ENCODE data around the gene ABHD15. TPM values are rescaled to one million over a fixed set of nuclear protein-coding genes. Genes with fewer than 3 reads are reported as not detected.

ABHD15 gene
- total RNA-seq, 2 experiments from 2014 or later, result 8.6 to 8.8 TPM

DNA sequence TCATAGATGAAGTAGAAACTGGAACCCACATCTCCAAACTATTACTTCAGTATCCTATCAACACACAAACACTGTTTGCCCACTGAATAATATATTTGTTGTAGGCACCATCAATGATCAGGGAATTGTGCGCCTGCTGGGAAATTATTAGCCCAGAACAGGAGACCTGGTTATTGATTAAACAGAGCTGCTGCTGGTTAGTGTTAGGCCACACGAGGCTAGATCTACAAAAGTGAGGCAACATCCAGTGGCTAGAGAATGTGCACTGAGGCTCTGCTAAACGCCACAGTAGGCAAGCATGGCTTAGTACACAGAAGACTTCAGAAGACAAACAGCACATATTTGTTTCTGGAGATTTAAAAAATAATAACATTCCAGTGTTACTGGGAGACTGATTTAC is 11.0 kb downstream of the ABHD15 start:
- Mint-ChIP-seq H3K4me1 (peaks cover 8% of the 10 kb centered on the region), H3K9me3 (no peaks in the 10 kb centered on the region), H3K36me3 (peaks cover 4% of the 10 kb centered on the region), H3K27ac (no peak overlapping the region), H3K4me3 (no peak overlapping the region), H3K27me3 (peaks cover 3% of the 10 kb centered on the region)
- no peak for DNase-seq

DNA sequence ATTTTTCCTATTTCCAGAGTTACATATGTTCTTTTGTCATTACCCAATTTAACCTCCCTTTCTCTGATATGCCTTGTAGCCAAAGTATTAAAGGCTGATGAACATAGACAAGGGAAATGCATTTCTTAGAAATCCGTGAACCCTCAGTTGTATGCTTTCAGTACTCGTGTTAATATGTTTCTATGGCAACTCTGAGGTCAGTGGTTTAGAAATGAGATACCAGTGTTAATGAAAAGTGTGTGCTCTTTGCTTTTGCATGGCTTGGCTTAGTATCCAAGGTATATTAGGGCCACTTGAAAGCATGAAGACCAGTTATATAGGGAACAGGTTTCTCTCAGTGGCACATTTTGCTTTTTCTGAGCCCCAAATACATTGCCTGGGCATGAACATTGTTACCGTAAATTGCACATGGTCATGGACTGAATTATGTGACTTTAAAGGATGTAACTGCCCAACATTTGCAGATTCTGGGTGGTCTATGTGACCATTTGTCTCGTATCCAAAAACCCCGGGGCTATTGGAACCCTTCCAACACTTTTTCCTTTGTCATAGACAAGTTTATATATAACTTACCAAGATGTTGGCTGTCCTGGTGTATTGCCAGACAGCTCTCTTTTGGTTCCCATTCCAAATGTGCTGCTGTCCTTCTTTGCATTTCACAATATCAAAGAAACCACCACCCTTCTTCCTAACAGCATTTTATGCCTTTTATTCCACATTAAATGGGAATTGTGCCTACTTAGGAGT is 17.5 kb downstream of the ABHD15 start:
- Mint-ChIP-seq H3K4me1 (peaks cover 6% of the 10 kb centered on the region), H3K36me3 (no peaks in the 10 kb centered on the region), H3K4me3 (no peak overlapping the region), H3K27me3 (no peaks in the 10 kb centered on the region), H3K9me3 (no peaks in the 10 kb centered on the region), H3K27ac (no peak overlapping the region)
- DNase-seq, result no peak

DNA sequence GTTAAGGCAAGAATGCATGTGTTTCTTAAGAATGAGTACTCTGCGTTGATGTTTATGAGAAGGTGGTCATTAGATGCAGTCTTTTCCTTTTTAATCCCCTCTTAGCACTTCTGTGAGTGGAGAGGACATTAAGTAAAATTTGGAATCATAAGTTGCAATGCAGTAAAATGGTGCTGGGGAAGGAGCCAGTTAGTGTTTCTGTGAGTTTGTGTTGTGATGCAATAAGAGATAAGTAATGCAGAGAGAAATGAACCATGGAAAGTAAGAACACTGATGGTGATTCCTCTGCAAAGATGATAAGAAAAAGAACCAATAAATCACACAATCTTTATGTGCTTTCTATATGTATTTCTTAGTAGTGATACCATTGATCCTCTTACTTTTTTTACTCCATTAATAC is 20.0 kb downstream of the ABHD15 start:
- no peak for DNase-seq
- H3K27me3 Mint-ChIP-seq, result no peaks in the 10 kb centered on the region
- H3K4me3 Mint-ChIP-seq, result no peak overlapping the region
- H3K4me1 Mint-ChIP-seq, result peaks cover 6% of the 10 kb centered on the region
- peaks cover 4% of the 10 kb centered on the region for H3K36me3 Mint-ChIP-seq
- H3K9me3 Mint-ChIP-seq, result no peaks in the 10 kb centered on the region
- no peak overlapping the region for H3K27ac Mint-ChIP-seq

DNA sequence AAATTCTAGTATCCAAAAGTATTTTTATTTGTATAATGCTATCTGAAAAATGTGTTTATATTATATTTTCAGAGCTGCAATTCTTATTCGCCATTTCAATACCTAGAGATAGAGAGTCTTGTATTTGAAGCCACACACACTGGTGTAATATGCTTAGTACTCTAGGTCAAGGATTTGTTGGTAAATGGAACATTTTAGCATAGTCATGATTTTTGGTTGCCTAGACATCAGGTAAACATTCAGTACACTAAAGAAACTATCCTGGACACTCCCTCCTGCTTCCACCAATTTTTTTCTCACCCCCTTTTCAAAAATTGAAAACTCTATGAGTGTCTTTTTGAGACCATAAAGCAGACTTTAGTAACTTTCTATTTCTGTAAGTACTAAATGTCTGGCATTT is 20.8 kb downstream of the ABHD15 start:
- Mint-ChIP-seq H3K9me3 (no peaks in the 10 kb centered on the region), H3K4me3 (no peak overlapping the region), H3K4me1 (peaks cover 6% of the 10 kb centered on the region), H3K27me3 (no peaks in the 10 kb centered on the region), H3K27ac (no peak overlapping the region), H3K36me3 (peaks cover 4% of the 10 kb centered on the region)
- DNase-seq, result no peak

DNA sequence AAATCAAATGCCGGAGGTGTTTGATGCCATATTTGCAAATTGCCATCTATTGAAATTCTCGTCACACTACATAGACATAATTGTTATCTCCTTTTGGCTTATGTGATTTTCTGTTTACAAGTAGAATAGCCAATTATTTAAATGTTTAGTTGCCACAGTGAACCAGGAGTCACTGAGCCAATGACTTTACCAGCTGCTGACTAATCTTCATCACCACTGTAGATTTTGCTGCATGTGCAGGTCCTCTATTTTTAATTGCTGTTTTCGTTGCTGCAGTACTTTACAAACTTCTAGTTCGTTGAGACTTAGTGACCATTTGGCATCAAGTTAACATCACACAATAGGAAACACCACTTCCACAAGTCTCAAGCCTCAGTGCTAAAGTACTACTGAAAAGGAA is 22.8 kb downstream of the ABHD15 start:
- H3K9me3 Mint-ChIP-seq, result no peaks in the 10 kb centered on the region
- H3K36me3 Mint-ChIP-seq, result peaks cover 5% of the 10 kb centered on the region

DNA sequence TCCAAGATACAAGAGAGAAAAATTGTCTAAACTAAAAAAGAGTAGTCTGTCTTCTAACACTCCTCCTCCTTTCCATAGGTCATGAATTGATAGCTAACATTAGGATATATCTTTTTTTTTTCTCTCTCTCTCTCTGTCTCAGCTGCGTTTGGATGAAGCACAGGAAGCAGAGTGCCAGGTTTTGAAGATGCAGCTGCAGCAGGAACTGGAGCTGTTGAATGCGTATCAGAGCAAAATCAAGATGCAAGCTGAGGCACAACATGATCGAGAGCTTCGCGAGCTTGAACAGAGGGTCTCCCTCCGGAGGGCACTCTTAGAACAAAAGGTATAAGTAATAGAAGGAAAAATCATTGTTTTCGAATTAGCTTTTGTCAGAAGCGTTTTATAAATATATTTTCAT is 32.9 kb downstream of the ABHD15 start:
- H3K4me1 Mint-ChIP-seq, result no peaks in the 10 kb centered on the region
- peaks cover 9% of the 10 kb centered on the region for H3K36me3 Mint-ChIP-seq
- no peak for DNase-seq
- no peak overlapping the region for H3K4me3 Mint-ChIP-seq
- H3K9me3 Mint-ChIP-seq, result no peaks in the 10 kb centered on the region
- no peaks in the 10 kb centered on the region for H3K27me3 Mint-ChIP-seq
- no peak overlapping the region for H3K27ac Mint-ChIP-seq

More for the DNA sequence above, 22.8 kb downstream of the ABHD15 start:
- Mint-ChIP-seq H3K27ac (no peak overlapping the region), H3K27me3 (no peaks in the 10 kb centered on the region), H3K4me1 (peaks cover 3% of the 10 kb centered on the region), H3K4me3 (no peak overlapping the region)
- DNase-seq, result no peak

DNA sequence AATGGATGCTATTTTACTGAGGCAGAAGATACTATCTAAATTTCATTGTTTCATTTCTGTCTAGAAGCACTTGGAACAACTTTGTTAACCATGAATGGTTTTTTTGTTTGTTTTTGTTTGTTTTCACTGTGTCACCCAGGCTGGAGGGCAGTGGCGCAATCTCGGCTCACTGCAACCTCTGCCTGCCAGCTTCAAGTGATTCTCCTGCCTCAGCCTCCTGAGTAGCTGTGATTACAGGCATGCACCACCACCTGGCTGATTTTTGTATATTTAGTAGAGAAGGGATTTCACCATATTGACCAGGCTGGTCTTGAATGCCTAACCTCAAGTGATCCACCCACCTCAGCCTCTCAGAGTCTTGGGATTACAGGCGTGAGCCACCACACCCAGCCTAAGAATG is 40.5 kb downstream of the ABHD15 start:
- H3K36me3 Mint-ChIP-seq, result no peaks in the 10 kb centered on the region
- H3K9me3 Mint-ChIP-seq, result no peaks in the 10 kb centered on the region
- H3K4me3 Mint-ChIP-seq, result no peak overlapping the region

DNA sequence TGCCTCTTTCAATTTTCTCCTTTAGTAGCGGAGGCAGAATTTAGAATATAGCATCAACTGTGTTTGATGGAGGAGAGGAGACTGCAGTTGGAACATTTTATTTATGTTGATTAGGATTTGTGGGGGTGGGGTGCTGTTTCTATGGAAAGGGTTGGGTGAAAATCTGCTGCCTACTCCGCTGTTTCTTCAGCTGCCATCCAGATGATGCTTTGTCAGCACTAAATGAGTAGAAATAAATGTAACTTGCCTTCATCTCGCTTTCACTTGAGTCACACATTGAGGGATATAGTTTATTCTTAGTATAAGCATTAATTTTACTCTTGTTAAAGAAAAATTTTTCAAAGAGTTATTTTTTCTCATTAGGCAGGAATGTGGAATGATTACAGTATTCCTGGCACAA is 42.1 kb downstream of the ABHD15 start:
- no peak for DNase-seq
- Mint-ChIP-seq H3K4me1 (no peaks in the 10 kb centered on the region), H3K27me3 (no peaks in the 10 kb centered on the region), H3K36me3 (peaks cover 1% of the 10 kb centered on the region), H3K9me3 (no peaks in the 10 kb centered on the region), H3K4me3 (no peak overlapping the region), H3K27ac (no peak overlapping the region)

More for the DNA sequence above, 40.5 kb downstream of the ABHD15 start:
- no peaks in the 10 kb centered on the region for H3K27me3 Mint-ChIP-seq
- no peak for DNase-seq
- H3K27ac Mint-ChIP-seq, result no peak overlapping the region
- H3K4me1 Mint-ChIP-seq, result no peaks in the 10 kb centered on the region

DNA sequence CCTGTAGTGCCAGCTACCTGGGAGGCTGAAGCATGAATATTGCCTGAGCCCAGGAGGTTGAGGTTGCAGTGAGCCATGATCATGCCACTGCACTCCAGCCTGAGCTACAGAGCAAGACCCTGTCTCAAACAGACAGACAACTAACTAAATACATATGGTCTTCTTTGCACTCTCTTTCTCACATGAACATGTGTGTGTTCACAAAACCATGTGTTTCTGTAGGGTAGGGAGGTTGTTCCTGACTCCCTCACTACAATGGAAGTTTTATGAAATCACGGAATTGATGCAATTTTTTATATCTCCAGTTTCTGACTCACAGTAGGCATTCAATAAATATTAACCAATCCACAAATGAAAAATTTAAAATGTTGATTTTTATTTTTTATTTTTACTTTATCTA is 48.5 kb downstream of the ABHD15 start:
- Mint-ChIP-seq H3K27ac (no peak overlapping the region), H3K9me3 (no peaks in the 10 kb centered on the region), H3K4me1 (no peaks in the 10 kb centered on the region), H3K36me3 (peaks cover 17% of the 10 kb centered on the region), H3K4me3 (no peak overlapping the region), H3K27me3 (no peaks in the 10 kb centered on the region)
- no peak for DNase-seq

DNA sequence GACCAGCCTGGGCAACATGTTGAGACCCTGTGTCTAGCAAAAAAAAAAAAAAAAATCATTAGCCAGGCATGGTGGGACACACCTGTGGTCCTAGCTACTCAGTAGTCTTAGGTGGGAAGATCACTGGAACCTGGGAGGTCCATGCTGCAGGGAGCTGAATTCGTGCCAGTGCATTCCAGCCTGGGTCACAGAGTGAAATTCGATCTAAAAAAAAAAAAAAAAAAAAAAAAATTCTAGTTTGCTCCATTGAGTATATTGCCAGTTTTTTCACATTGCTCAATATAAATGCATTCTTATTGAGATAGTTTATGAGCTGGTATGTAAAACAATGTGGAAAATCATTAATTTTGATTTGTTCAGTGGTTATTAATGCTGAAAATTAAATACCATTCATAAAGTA is 52.0 kb downstream of the ABHD15 start:
- no peaks in the 10 kb centered on the region for H3K27me3 Mint-ChIP-seq
- H3K27ac Mint-ChIP-seq, result no peak overlapping the region
- H3K9me3 Mint-ChIP-seq, result no peaks in the 10 kb centered on the region
- H3K36me3 Mint-ChIP-seq, result peaks cover 16% of the 10 kb centered on the region
- no peak overlapping the region for H3K4me3 Mint-ChIP-seq
- no peak for DNase-seq
- no peaks in the 10 kb centered on the region for H3K4me1 Mint-ChIP-seq

DNA sequence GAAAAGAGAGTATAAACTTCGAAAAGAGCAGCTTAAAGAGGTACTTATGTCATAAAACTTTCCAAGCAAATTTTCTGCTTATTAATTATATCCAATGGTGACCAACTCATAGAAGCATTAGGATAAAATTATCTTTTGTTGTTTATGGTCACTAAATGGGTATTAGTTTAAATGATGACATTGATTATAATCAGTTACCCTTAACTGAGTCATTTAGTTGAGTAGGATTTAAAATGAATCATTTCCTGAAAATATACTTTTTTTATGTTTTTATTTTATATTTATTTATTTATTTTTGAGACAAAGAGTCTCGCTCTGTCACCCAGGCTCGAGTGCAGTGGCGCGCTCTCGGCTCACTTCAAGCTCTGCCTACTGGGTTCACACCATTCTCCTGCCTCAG is 55.9 kb downstream of the ABHD15 start:
- DNase-seq, result no peak
- Mint-ChIP-seq H3K27me3 (no peaks in the 10 kb centered on the region), H3K4me1 (no peaks in the 10 kb centered on the region), H3K36me3 (peaks cover 6% of the 10 kb centered on the region), H3K4me3 (no peak overlapping the region), H3K9me3 (no peaks in the 10 kb centered on the region), H3K27ac (no peak overlapping the region)

Other genes with a start within 250 kb of the ABHD15 start
- 10 to 100 TPM; 20.8 to 25.8 TPM for gene TAOK1, start 176.7 kb downstream of the ABHD15 start, total RNA-seq
- gene TP53I13, start 1.7 kb upstream of the ABHD15 start, total RNA-seq, result 10 to 100 TPM; 31.2 to 35.3 TPM
- 10 to 100 TPM; 63.5 to 63.7 TPM for gene GIT1, start 22.6 kb upstream of the ABHD15 start, total RNA-seq
- gene ANKRD13B, start 26.1 kb upstream of the ABHD15 start, total RNA-seq, result 10 to 100 TPM; 17.9 to 20.8 TPM
- 1 to 10 TPM; 8.9 to 9.4 TPM for gene CORO6, start 55.9 kb upstream of the ABHD15 start, total RNA-seq